OCI-LY3 (cell line): Measurements from ENCODE around the gene NDUFB8.

Experiments
- EZH2phosphoT487 ChIP-seq: fragments of 200-600 bp; shearing (Covaris generic); IDR thresholded peaks from 2 replicates; pipeline ENCODE4 v1.6.1; 2018; ENCODE audit warnings: antibody characterized with exemption, mixed run types, low read depth
- TF ChIP-seq, protein P1 (sequence below): fragments of 200-600, 300-600 bp; sonication (generic); IDR thresholded peaks from 2 replicates; pipeline ENCODE4 v1.5.1; 2014; ENCODE audit warnings: antibody characterized with exemption, low read length, low read depth

DNA sequence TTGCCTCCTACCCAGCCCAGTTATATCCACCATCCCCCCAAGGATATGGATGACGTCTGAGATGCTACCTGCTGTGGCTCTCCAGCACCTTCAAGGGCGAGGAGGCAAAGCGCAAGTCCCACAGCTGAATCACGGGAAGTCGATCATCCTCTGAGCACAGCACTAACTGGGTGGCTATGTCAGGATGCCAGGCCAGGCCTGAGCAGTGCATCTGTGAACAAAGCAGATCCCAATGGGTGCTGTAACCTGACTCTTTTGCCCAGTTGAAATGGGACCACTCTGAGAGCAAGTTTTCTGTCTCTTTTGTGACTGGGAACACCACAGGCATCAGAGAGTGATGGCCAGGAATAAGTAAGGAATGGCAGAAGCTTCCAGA is 22.3 kb downstream of the NDUFB8 start:
- TF ChIP-seq, protein P1, sequence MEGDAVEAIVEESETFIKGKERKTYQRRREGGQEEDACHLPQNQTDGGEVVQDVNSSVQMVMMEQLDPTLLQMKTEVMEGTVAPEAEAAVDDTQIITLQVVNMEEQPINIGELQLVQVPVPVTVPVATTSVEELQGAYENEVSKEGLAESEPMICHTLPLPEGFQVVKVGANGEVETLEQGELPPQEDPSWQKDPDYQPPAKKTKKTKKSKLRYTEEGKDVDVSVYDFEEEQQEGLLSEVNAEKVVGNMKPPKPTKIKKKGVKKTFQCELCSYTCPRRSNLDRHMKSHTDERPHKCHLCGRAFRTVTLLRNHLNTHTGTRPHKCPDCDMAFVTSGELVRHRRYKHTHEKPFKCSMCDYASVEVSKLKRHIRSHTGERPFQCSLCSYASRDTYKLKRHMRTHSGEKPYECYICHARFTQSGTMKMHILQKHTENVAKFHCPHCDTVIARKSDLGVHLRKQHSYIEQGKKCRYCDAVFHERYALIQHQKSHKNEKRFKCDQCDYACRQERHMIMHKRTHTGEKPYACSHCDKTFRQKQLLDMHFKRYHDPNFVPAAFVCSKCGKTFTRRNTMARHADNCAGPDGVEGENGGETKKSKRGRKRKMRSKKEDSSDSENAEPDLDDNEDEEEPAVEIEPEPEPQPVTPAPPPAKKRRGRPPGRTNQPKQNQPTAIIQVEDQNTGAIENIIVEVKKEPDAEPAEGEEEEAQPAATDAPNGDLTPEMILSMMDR, result no peak
- no peak for TF ChIP-seq EZH2phosphoT487
